Peyer's patch (tissue), 4 donors: Measurements from ENCODE around the gene SNX6.

Experiments
- POLR2A ChIP-seq, 2 donors: fragments of 450-650 bp; IDR thresholded peaks; one replicate each; pipeline ENCODE4 v1.5.1; 2017; ENCODE audit warnings: antibody characterized with exemption in 2 of 2, mild to moderate bottlenecking in 2 of 2, moderate library complexity in 2 of 2
- TF ChIP-seq, protein P1 (sequence below), 6 experiments: fragments of 450-650 bp in 4 of 6; fragments of 200-600 bp in 2 of 6; sonication (generic) in 1 of 6; IDR thresholded peaks; one replicate each; pipeline ENCODE4 v1.5.1; 2017 to 2019; ENCODE audit warnings: antibody characterized with exemption in 6 of 6, mild to moderate bottlenecking in 3 of 6, moderate library complexity in 1 of 6

DNA sequence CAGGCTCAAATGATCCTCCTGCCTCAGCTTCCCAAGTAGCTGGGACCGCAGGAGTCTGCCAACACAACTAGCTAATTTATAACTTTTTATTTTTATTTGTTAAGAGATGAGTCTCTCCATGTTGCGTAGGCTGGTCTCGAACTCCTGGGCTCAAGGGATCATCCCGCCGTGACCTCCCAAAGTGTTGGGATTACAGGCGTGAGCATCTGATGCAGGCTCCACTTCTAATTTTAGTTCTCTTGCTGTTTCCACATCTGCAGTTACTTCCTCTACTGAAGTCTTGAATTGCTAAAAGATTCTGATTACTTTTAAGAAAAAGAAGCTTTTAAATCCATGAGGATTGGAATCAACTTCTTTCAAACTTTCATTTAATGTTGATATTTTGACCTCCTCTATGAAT is 13.4 kb upstream of the SNX6 start:
- no peak for TF ChIP-seq POLR2A (IDR thresholded peaks at IDR 0.05)
- TF ChIP-seq, protein P1, sequence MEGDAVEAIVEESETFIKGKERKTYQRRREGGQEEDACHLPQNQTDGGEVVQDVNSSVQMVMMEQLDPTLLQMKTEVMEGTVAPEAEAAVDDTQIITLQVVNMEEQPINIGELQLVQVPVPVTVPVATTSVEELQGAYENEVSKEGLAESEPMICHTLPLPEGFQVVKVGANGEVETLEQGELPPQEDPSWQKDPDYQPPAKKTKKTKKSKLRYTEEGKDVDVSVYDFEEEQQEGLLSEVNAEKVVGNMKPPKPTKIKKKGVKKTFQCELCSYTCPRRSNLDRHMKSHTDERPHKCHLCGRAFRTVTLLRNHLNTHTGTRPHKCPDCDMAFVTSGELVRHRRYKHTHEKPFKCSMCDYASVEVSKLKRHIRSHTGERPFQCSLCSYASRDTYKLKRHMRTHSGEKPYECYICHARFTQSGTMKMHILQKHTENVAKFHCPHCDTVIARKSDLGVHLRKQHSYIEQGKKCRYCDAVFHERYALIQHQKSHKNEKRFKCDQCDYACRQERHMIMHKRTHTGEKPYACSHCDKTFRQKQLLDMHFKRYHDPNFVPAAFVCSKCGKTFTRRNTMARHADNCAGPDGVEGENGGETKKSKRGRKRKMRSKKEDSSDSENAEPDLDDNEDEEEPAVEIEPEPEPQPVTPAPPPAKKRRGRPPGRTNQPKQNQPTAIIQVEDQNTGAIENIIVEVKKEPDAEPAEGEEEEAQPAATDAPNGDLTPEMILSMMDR (IDR thresholded peaks at IDR 0.05): no peak
